GM23338 (cell line): Measurements from ENCODE around the gene SRPX2. TPM values are rescaled to one million over a fixed set of nuclear protein-coding genes. Genes with fewer than 3 reads are reported as not detected.

Experiments
- ETS1 ChIP-seq: IDR thresholded peaks from 2 replicates; pipeline ENCODE4 v1.6.1; 2016; ENCODE audit warnings: antibody characterized with exemption
- JUNB ChIP-seq: IDR thresholded peaks from one replicate; pipeline ENCODE4 v1.6.1; 2016; ENCODE audit warnings: antibody characterized with exemption; ENCODE audit not compliant: unreplicated experiment
- NANOG ChIP-seq: IDR thresholded peaks from 2 replicates; pipeline ENCODE4 v1.6.1; 2016; ENCODE audit warnings: antibody characterized with exemption, borderline replicate concordance
- STAT1 ChIP-seq: IDR thresholded peaks from one replicate; pipeline ENCODE4 v1.6.1; 2016; ENCODE audit warnings: antibody characterized with exemption; ENCODE audit not compliant: unreplicated experiment
- ZNF331 ChIP-seq: fragments of 250-450 bp; sonication (Bioruptor Pico); IDR thresholded peaks from 2 replicates; pipeline ENCODE4 v1.5.0; 2020; ENCODE audit warnings: low read depth, mild to moderate bottlenecking, moderate library complexity
- polyA plus RNA-seq: library from polyadenylated mRNA; unstranded; fragments of >200 nt; fragmentation: Nextera tagmentation; extraction: Ambion mirVana; gene quantifications from 2 replicates; pipeline ENCODE4 v1.2.1, GENCODE V29; 2016
- total RNA-seq: library from RNA; depleted of rRNA; stranded (reverse); fragments of >200 nt; shearing (Covaris generic); gene quantifications from 2 replicates; pipeline ENCODE4 v1.2.3, GENCODE V29; 2014
- TF ChIP-seq, protein P1 (sequence below): fragments of 250-450 bp; sonication (Bioruptor Pico); IDR thresholded peaks from 2 replicates; pipeline ENCODE4 v1.5.0; 2020; ENCODE audit warnings: mild to moderate bottlenecking, moderate library complexity
- TF ChIP-seq, protein P2 (sequence below): IDR thresholded peaks from one replicate; pipeline ENCODE4 v1.6.1; 2018; ENCODE audit warnings: antibody characterized with exemption; ENCODE audit not compliant: unreplicated experiment

SRPX2 gene
- total and polyA plus RNA-seq, 2 experiments from 2014 or later = not detected

GRCh38 chrX:100720301-100720700 lies 76.3 kb downstream of the SRPX2 start (continued):
- TF ChIP-seq, protein P1, sequence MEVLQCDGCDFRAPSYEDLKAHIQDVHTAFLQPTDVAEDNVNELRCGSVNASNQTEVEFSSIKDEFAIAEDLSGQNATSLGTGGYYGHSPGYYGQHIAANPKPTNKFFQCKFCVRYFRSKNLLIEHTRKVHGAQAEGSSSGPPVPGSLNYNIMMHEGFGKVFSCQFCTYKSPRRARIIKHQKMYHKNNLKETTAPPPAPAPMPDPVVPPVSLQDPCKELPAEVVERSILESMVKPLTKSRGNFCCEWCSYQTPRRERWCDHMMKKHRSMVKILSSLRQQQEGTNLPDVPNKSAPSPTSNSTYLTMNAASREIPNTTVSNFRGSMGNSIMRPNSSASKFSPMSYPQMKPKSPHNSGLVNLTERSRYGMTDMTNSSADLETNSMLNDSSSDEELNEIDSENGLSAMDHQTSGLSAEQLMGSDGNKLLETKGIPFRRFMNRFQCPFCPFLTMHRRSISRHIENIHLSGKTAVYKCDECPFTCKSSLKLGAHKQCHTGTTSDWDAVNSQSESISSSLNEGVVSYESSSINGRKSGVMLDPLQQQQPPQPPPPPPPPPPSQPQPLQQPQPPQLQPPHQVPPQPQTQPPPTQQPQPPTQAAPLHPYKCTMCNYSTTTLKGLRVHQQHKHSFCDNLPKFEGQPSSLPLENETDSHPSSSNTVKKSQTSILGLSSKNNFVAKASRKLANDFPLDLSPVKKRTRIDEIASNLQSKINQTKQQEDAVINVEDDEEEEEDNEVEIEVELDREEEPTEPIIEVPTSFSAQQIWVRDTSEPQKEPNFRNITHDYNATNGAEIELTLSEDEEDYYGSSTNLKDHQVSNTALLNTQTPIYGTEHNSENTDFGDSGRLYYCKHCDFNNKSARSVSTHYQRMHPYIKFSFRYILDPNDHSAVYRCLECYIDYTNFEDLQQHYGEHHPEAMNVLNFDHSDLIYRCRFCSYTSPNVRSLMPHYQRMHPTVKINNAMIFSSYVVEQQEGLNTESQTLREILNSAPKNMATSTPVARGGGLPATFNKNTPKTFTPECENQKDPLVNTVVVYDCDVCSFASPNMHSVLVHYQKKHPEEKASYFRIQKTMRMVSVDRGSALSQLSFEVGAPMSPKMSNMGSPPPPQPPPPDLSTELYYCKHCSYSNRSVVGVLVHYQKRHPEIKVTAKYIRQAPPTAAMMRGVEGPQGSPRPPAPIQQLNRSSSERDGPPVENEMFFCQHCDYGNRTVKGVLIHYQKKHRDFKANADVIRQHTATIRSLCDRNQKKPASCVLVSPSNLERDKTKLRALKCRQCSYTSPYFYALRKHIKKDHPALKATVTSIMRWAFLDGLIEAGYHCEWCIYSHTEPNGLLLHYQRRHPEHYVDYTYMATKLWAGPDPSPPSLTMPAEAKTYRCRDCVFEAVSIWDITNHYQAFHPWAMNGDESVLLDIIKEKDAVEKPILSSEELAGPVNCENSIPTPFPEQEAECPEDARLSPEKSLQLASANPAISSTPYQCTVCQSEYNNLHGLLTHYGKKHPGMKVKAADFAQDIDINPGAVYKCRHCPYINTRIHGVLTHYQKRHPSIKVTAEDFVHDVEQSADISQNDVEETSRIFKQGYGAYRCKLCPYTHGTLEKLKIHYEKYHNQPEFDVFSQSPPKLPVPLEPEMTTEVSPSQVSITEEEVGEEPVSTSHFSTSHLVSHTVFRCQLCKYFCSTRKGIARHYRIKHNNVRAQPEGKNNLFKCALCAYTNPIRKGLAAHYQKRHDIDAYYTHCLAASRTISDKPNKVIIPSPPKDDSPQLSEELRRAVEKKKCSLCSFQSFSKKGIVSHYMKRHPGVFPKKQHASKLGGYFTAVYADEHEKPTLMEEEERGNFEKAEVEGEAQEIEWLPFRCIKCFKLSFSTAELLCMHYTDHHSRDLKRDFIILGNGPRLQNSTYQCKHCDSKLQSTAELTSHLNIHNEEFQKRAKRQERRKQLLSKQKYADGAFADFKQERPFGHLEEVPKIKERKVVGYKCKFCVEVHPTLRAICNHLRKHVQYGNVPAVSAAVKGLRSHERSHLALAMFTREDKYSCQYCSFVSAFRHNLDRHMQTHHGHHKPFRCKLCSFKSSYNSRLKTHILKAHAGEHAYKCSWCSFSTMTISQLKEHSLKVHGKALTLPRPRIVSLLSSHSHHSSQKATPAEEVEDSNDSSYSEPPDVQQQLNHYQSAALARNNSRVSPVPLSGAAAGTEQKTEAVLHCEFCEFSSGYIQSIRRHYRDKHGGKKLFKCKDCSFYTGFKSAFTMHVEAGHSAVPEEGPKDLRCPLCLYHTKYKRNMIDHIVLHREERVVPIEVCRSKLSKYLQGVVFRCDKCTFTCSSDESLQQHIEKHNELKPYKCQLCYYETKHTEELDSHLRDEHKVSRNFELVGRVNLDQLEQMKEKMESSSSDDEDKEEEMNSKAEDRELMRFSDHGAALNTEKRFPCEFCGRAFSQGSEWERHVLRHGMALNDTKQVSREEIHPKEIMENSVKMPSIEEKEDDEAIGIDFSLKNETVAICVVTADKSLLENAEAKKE (CRISPR knock-in tag) = no peak
- no peak for TF ChIP-seq ZNF331 (CRISPR knock-in tag)
- TF ChIP-seq NANOG = no peak
- no peak for TF ChIP-seq JUNB
- TF ChIP-seq ETS1 = no peak
- TF ChIP-seq STAT1 = no peak
- TF ChIP-seq, protein P2, sequence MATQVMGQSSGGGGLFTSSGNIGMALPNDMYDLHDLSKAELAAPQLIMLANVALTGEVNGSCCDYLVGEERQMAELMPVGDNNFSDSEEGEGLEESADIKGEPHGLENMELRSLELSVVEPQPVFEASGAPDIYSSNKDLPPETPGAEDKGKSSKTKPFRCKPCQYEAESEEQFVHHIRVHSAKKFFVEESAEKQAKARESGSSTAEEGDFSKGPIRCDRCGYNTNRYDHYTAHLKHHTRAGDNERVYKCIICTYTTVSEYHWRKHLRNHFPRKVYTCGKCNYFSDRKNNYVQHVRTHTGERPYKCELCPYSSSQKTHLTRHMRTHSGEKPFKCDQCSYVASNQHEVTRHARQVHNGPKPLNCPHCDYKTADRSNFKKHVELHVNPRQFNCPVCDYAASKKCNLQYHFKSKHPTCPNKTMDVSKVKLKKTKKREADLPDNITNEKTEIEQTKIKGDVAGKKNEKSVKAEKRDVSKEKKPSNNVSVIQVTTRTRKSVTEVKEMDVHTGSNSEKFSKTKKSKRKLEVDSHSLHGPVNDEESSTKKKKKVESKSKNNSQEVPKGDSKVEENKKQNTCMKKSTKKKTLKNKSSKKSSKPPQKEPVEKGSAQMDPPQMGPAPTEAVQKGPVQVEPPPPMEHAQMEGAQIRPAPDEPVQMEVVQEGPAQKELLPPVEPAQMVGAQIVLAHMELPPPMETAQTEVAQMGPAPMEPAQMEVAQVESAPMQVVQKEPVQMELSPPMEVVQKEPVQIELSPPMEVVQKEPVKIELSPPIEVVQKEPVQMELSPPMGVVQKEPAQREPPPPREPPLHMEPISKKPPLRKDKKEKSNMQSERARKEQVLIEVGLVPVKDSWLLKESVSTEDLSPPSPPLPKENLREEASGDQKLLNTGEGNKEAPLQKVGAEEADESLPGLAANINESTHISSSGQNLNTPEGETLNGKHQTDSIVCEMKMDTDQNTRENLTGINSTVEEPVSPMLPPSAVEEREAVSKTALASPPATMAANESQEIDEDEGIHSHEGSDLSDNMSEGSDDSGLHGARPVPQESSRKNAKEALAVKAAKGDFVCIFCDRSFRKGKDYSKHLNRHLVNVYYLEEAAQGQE = no peak
